Endodermal cell (in vitro differentiated cells): ENCODE results near the gene RBM8A. TPM values are rescaled to one million over a fixed set of nuclear protein-coding genes. Genes with fewer than 3 reads are reported as not detected.

Experiments used
- DNase-seq: peaks from one replicate; pipeline ENCODE4 v3.0.0-alpha.2; 2017
- H3K27ac ChIP-seq: 2 replicates; pipeline ENCODE4 v1.5.1; 2013; ENCODE audit warnings: mild to moderate bottlenecking, low read depth, low read length, moderate library complexity
- H3K27me3 ChIP-seq: 2 replicates; pipeline ENCODE4 v1.6.1; 2013; ENCODE audit warnings: mild to moderate bottlenecking, low read length, moderate library complexity; ENCODE audit not compliant: insufficient read depth, control insufficient read depth, poor library complexity, severe bottlenecking
- H3K36me3 ChIP-seq: 2 replicates; pipeline ENCODE4 v1.7.0; 2013; ENCODE audit warnings: mild to moderate bottlenecking, low read length, moderate library complexity; ENCODE audit not compliant: control insufficient read depth, insufficient read depth
- H3K4me1 ChIP-seq: one replicate; pipeline ENCODE4 v1.7.0; 2013; ENCODE audit warnings: low read length; ENCODE audit not compliant: control insufficient read depth, insufficient read depth
- H3K4me3 ChIP-seq: 2 replicates; pipeline ENCODE4 v1.5.1; 2013; ENCODE audit warnings: mild to moderate bottlenecking, low read length, moderate library complexity
- H3K9ac ChIP-seq: 2 replicates; pipeline ENCODE4 v1.6.1; 2013; ENCODE audit warnings: mild to moderate bottlenecking, low read length, moderate library complexity; ENCODE audit not compliant: poor library complexity, severe bottlenecking; ENCODE audit errors: extremely low read depth
- H3K9me3 ChIP-seq: 2 replicates; pipeline ENCODE4 v1.6.1; 2013; ENCODE audit warnings: mild to moderate bottlenecking, low read length, moderate library complexity; ENCODE audit not compliant: control insufficient read depth
- H3K27ac Mint-ChIP-seq: 2 replicates; pipeline ENCODE4 v1.8.0; 2020; ENCODE audit warnings: mixed read lengths
- H3K27me3 Mint-ChIP-seq: 2 replicates; pipeline ENCODE4 v1.8.0; 2021; ENCODE audit warnings: mild to moderate bottlenecking, mixed read lengths; ENCODE audit not compliant: insufficient read depth
- H3K36me3 Mint-ChIP-seq: 2 replicates; pipeline ENCODE4 v1.8.0; 2020; ENCODE audit warnings: low read depth, mixed read lengths
- H3K4me1 Mint-ChIP-seq: 2 replicates; pipeline ENCODE4 v1.8.0; 2020; ENCODE audit warnings: mixed read lengths
- H3K4me3 Mint-ChIP-seq: 2 replicates; pipeline ENCODE4 v1.8.0; 2020; ENCODE audit warnings: mild to moderate bottlenecking, moderate library complexity, mixed read lengths
- H3K9me3 Mint-ChIP-seq: 2 replicates; pipeline ENCODE4 v1.8.0; 2020; ENCODE audit warnings: mild to moderate bottlenecking, mixed read lengths
- CTCF ChIP-seq: fragments of 200-600 bp; sonication (generic); conservative IDR thresholded peaks from 2 replicates; pipeline ENCODE4 v1.5.0; 2021; ENCODE audit warnings: antibody characterized with exemption, mild to moderate bottlenecking
- WGBS, 2 experiments: methylation state at CpG; one replicate each; pipeline versions ENCODE4 v1.1.5 to v1.1.7; 2013; ENCODE audit warnings: missing lambda C conversion rate in 2 of 2, mixed read lengths in 1 of 2; ENCODE audit not compliant: insufficient coverage in 1 of 2, insufficient read length in 1 of 2; 5-methylcytosine and 5-hydroxymethylcytosine counted together
- total RNA-seq, 2 donors: library from RNA; stranded (reverse); fragmentation: NEBNext Ultra II Directional in 1 of 2; extraction: Animal tissue kit (Norgen Biotek cat#: 25700) in 1 of 2; gene quantifications; 2 replicates in 1 of 2; 3 replicates in 1 of 2; pipeline ENCODE4 v1.2.1, GENCODE V29; 2021

Gene RBM8A
- total RNA-seq, 2 donors from 2014 or later, result 299 to 314 TPM

DNA sequence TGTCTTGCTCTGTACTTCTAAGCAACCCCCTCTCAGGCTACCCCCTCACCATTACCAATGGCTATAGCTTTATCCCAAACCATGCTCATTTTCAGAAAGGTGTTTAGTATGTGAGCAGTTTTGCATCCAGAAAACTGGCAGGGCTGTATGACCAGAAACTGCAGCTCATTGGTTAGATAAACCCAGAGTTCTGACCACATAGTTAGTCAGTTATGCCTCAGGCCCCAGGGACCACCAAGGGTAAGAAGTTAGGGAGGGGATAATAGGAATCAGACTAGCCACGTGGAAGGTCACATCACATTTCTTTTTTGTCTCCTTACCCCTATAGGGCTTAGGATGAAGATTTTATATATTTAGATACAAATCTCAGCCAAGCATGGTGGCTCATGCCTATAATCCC is 18.6 kb downstream of the RBM8A start:
- peaks cover 6% of the 10 kb centered on the region for H3K27me3 Mint-ChIP-seq
- H3K9ac ChIP-seq, result no peak overlapping the region
- no peak overlapping the region for H3K4me3 Mint-ChIP-seq
- no peaks in the 10 kb centered on the region for H3K4me1 ChIP-seq
- WGBS, 2 experiments, result no CpG with 5 or more reads among the region's 1 CpG
- no peak overlapping the region for H3K27ac Mint-ChIP-seq
- no peaks in the 10 kb centered on the region for H3K27me3 ChIP-seq
- TF ChIP-seq CTCF, result no peak
- H3K9me3 ChIP-seq, result no peaks in the 10 kb centered on the region
- H3K27ac ChIP-seq, result no peak overlapping the region
- no peak for DNase-seq
- peaks cover 9% of the 10 kb centered on the region for H3K4me1 Mint-ChIP-seq
- no peak overlapping the region for H3K4me3 ChIP-seq
- peaks cover 12% of the 10 kb centered on the region for H3K36me3 Mint-ChIP-seq
- H3K36me3 ChIP-seq, result peaks cover 19% of the 10 kb centered on the region
- H3K9me3 Mint-ChIP-seq, result no peaks in the 10 kb centered on the region

- 83 to 88% methylated on average over 8 to 10 of the region's 10 CpGs for WGBS, 2 experiments
- DNase-seq, result no peak
- Mint-ChIP-seq H3K27ac (peak overlapping the region; percentile 45), H3K4me1 (peaks cover 9% of the 10 kb centered on the region), H3K27me3 (peaks cover 6% of the 10 kb centered on the region), H3K36me3 (peaks cover 3% of the 10 kb centered on the region), H3K4me3 (no peak overlapping the region), H3K9me3 (no peaks in the 10 kb centered on the region)
- Histone ChIP-seq H3K9me3 (no peaks in the 10 kb centered on the region), H3K27me3 (no peaks in the 10 kb centered on the region), H3K4me3 (no peak overlapping the region), H3K9ac (no peak overlapping the region), H3K27ac (no peak overlapping the region), H3K36me3 (peaks cover 13% of the 10 kb centered on the region), H3K4me1 (no peaks in the 10 kb centered on the region)
- no peak for TF ChIP-seq CTCF
These were observed 20.1 kb downstream of the RBM8A start for GRCh38 chr1:145906954-145907753.

DNA sequence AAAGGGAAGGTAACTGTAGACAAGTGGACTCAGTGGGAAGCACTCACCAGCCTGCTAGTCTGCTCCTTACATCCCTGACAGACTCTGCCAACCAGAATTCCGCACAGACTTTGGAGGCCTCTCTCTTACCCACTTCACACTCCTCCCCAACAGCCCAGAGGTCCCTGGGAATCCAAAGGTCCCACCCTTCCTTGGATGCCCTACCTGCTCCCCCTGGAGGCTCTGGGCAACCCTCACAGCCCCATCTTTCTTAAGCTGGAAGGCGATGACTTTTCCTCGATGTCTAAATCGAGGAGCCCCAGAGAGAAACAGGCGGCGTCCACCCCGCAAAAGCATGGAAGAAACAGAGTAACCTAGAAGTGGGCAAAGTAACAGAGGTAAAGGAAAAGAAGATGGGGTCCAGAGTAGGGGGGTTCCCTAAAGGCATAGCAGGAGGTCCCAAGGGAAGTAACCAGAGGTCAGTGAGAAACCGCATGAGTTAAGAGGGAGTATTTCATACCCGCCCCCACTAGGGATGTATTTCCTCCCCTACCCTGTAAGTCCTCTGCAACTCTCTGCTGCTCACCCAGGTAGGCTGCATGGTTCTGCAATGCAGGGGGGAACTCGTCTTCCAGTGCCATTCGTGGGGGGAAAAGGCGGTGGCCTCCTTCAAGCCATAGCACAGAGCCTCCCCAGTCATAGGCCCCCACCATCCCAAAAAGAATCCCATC is 25.8 kb downstream of the RBM8A start:
- Histone ChIP-seq H3K9ac (no peak overlapping the region), H3K4me3 (no peak overlapping the region), H3K27me3 (no peaks in the 10 kb centered on the region), H3K4me1 (no peaks in the 10 kb centered on the region), H3K36me3 (no peaks in the 10 kb centered on the region), H3K9me3 (no peaks in the 10 kb centered on the region), H3K27ac (no peak overlapping the region)
- TF ChIP-seq CTCF, result peak; percentile 58
- Mint-ChIP-seq H3K27ac (no peak overlapping the region), H3K4me1 (peaks cover 7% of the 10 kb centered on the region), H3K36me3 (no peaks in the 10 kb centered on the region), H3K4me3 (no peak overlapping the region), H3K27me3 (peaks cover 22% of the 10 kb centered on the region), H3K9me3 (no peaks in the 10 kb centered on the region)
- WGBS, 2 experiments, result 92 to 96% methylated on average over 7 to 12 of the region's 12 CpGs
- DNase-seq, result peak; percentile 69
